ENCODE measurements around the gene SEMA4D.

Gene SEMA4D

DNA sequence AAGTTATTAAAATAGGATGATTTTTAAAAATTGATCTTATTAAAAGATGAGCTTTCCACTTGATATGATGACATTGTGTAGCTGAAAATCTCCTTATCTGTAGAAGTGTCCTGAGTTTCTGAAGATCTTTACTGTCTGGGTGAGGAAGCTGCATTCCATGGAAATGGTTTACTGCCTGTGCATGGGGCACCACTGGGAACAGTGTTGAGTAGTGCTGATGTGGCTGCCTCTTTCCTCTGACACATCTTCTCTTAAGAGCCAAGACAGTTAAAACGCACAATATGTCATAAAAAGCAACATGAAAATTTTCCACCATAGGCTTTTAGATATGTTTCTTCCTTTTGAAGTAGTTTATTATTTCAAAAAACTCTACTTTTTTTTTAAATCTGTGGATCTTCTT, 155.0 kb downstream of the SEMA4D start:
- no peak for DNase-seq (ENCODE audit: insufficient read length, low spot score)
- no peak for FAIRE-seq

DNA sequence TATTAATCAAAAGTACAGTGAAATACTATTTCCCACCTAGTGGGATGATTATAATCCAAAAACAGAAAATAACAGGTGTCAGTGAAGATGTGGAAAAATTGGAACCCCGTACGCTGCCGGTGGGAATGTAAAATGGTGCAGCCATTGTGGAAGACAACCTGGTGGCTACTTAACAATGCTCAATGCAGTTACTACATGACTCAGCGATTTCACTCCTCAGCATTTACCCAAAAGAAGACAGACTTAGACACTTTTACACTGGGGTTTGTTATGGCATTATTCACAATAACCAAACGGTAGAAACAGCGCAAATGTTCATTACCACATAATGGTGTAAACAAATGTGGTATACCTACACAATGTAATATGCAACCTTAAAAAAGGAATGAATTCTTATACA, 155.7 kb downstream of the SEMA4D start:
- FAIRE-seq = no peak
- no peak for DNase-seq (ENCODE audit: insufficient read length, low spot score)

DNA sequence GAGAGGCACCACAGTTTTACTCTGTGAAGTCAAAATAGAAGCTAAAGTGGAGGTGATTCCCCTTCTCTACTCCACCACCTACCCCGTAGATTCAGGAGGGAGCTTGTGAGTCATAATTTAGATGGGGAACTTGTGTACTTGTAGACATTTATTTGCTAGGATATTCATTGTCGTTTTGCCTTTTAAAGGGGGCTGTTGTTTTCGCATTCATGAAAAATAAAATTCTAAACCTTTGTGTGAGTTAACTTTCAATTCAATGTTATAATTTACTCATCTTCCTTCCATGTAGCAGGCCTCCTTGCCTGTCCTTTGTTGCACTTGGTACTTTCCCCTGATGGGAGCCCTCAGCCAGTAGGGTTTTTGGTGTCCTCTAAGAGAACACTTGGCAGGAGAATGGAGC, 157.6 kb downstream of the SEMA4D start:
- FAIRE-seq = no peak
- DNase-seq (ENCODE audit: insufficient read length, low spot score) = no peak

DNA sequence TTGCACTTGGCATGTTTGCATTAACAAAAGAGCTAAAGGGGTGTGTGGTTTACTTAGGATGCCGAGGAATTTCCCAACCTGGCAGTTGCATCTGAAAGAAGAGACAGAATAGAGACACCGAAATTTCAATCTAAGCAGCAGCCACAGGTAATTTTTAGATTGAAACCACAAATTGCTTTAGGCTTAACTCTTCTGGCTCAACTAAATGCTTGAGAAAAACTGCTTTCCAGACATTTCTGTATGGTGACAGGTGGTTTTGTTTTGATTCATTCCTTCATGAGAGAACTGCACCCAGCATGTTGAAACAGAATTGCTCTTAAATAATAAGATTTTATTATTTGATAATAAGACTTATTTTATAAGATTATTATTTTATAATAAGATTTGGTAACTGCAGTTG, 158.1 kb downstream of the SEMA4D start:
- peak; percentile 91 for FAIRE-seq
- DNase-seq (ENCODE audit: insufficient read length, low spot score) = no peak

DNA sequence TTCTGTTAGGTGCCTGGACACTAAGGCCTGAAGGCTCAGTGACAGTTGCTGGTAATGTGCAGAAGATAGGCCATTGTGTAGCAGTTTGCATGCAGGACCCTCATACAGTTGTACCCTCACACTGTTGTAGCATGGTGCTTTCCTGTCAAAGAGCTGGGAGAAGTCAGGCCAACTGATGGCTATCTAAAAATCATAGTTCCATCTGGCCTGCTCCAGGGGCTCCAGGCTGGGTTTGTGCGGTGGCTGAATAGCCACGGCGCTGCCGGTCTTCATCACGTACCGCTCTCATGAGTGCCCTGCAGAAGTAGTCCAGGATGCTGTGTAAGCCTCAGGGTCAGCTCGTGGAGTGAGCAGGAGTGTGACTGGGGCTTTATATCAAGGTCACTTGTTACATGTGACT, 167.4 kb downstream of the SEMA4D start:
- no peak for FAIRE-seq
- DNase-seq (ENCODE audit: insufficient read length, low spot score) = no peak

DNA sequence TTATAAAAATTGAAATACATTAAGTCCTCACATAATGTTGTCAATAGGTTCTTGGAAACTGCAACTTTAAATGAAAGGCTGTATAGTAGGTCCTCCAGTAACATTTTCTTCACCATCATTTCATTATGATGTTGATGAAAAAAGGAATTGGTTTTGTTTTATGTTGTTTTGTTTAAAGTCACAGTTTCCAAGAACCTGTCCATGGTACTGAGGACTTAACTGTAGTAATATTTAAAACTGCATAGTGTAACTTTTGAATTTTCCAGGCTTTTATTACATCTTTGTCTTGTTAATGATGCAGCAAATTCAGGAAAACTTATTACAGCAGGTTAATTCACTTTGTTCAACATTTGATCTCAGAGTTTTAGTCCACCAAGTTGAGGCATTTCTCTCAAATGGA, 168.0 kb downstream of the SEMA4D start:
- FAIRE-seq = no peak
- no peak for DNase-seq (ENCODE audit: insufficient read length, low spot score)

DNA sequence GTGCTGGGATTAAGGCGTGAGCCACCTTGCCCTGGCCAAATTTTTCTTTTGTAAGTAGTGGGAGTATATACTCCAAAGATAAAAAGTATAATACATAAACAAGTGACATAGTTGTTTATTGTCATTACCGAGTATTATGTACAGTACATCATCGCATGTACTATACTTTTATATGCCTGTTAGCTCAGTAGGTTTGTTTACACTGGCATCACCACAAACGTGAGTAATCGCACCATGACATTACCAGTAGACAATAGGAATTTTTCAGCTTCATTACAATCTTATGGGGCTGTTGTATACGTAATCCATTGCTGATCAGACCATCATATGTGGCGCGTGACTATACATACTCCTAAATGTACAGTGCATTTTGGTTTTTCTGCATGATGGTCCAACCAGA, 169.8 kb downstream of the SEMA4D start:
- no peak for FAIRE-seq
- DNase-seq (ENCODE audit: insufficient read length, low spot score) = no peak

DNA sequence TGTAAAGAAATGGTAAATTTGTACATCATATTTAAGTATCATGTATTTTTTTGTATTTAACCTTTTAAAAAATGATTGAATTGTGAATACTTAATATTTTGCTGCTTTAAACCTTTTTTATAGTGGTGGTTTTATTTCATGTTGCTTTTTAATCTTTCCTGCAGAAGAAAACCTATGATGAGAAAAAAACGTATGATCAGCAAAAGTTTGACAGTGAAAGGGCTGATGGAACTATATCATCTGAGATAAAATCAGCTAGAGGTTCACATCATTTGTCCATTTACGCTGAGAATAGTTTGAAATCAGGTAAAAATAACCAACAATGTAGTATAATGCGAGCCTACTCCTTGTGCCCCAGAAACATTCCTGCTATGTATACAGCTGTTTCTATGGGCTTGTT, 172.2 kb downstream of the SEMA4D start:
- FAIRE-seq (no peak), DNase-seq (ENCODE audit: insufficient read length, low spot score) (no peak)

DNA sequence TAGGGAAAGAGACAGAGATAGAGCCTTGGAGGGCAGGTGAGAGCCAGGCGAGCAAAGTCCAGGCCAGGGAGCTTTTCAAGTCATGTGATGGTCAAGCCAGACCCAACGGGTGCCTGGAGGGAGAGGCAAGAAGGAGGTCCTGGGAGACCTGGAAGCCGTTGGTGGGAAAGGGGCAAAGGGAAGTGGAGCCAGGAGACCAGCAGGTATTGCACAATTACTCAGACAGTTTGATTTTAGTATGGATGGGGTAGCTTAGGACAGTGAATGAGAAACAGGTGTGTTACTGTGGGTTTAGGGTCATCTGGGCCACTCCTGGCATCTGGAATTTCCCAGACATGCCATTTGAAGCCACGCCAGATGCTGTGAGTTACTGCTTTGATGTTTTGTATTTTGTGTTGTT, 174.5 kb downstream of the SEMA4D start:
- DNase-seq (ENCODE audit: insufficient read length, low spot score) (no peak), FAIRE-seq (no peak)

DNA sequence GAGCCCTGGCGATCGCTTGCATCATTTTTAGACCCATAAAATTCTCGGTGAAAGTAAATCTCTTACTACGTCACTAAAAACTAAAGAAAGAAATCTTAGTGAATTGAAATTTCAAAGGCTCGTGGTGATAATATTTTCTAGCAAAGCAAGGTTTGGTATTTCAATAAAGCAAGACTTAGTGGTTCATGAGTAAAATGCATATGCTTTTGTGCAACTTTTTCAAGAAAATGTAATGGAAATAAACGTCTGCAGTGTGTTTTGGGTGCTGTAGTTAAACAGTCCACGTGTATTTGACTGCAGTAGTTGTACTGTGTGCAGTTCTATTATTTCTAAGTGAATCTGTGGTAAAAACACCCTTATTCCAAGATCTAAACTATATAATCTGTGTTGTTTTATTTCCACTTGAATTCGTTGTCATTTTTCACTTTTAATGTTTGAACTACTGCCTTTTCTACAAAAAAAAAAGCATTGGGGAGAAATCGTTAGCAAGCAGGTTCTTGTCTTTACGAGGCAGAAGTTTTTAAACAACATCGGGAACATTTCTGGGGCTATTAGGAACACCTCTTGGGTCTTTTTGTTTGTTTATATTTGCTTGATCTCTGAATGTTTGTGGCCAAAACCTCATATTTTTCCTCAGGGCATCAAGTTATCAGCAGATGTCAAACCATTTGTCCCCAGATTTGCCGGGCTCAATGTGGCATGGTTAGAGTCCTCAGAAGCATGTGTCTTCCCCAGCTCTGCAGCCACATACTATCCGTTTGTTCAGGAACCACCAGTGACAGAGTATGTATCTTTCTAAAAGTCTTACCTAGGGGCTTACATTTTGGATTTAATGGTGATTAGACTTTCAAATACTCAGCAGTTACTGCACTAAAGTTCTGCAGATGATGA, 178.7 kb downstream of the SEMA4D start:
- no peak for DNase-seq (ENCODE audit: insufficient read length, low spot score)
- FAIRE-seq = peak; percentile 26

DNA sequence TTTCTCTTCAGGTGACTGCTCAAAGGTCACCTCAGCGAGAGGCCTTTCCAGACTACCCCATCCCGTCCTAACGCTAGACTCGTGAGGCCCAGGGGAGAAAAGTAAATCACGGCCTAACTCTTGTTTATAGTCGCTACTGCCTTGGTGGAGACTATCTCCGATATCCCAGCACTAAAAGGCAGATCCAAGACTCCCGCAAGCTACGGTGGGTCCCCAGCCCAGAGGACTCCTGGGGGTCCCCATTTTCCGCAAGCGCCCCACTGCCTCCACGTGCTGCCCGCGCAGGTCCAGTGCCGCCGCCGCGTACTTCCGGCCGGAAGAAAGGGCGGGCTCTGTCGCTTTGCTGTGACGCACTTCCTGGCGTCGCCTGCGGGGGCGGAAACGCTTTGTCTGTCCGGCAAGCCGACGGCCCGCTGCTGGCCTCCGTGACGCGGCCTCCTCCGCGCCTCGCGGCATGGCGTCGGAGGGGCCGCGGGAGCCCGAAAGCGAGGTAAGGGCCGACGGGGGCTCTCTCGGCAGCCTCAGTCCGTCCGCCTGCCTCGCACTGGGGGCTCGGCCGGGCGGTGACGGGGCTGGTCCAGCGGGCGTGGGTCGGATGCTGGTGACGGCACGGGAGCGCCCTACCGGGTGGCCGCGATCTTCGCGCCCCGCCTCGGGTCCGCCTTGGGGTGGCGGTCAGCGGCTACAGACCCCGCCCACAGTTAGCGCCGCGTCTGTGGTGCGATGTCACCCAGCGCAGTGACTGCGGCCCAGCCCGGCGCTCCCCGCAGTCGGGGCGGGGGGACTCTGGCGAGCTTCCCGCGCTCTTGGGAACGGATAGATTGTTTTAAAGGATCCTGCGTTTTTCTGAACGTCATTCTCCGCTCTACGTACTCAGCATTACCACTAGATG, 179.5 kb downstream of the SEMA4D start, which contains the start of gene SECISBP2:
Gene SECISBP2, plus strand, starts transcription at position 378 of the 892 bp plus-strand sequence. Its CDS starts 77 bp downstream, at position 455.
- FAIRE-seq = peak; percentile 90
- peak; percentile 56 for DNase-seq (ENCODE audit: insufficient read length, low spot score)

DNA sequence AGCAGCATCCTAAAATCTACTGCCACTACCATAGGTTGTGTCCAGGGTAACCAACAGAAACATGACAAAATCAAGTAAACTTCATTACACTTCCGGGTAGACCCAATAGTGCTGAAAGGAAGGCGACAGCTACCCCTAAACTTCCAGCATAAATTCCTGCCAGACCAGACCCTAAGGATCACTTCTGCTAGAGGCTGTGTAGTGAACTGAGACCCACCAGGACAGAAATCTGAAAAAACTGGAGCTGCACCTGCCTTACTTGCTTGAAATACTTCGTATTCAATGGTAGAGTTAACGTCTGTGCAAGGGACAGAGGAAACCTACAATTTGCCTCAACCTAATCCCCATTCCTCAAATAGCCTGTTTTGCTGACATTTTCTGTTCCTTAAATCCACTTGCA, 180.6 kb downstream of the SEMA4D start:
- no peak for DNase-seq (ENCODE audit: insufficient read length, low spot score)

DNA sequence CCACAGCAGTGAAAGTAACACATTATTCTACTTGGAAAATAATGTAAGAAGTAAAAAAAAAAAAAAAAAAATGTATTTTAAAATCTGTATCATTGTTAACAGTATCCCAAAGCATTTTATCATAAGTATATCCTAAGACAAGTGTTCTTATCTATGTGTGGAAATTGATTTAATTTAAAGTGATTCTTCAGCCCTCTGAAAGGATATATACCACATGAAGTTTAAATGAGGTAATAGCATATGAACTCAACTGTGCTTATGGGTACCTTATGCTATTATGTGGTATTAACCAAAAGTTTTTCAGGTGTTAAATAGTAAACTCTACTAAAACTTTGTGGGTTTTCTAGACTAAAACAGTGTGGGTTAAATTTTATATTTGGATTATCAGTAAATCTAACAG, 182.4 kb downstream of the SEMA4D start:
- FAIRE-seq = no peak
- no peak for DNase-seq (ENCODE audit: insufficient read length, low spot score)

More for the DNA sequence above, 180.6 kb downstream of the SEMA4D start:
- peak; percentile 56 for FAIRE-seq

DNA sequence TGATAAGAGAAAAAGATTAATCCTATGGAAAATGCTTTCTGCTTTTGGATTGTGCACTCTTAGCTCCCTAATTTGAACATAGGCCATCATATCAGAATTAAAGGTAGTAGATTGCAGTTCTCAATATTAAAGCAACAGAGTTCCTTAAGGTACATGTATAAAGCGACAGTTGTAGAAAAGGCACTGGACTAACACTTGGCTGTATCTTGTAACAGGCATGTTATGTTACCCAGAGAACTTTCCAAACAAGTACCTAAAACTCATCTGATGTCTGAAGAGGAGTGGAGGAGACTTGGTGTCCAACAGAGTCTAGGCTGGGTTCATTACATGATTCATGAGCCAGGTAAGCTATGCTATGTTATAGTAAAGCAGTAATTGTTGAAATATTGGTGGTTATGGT, 183.0 kb downstream of the SEMA4D start:
- FAIRE-seq (no peak), DNase-seq (ENCODE audit: insufficient read length, low spot score) (no peak)

DNA sequence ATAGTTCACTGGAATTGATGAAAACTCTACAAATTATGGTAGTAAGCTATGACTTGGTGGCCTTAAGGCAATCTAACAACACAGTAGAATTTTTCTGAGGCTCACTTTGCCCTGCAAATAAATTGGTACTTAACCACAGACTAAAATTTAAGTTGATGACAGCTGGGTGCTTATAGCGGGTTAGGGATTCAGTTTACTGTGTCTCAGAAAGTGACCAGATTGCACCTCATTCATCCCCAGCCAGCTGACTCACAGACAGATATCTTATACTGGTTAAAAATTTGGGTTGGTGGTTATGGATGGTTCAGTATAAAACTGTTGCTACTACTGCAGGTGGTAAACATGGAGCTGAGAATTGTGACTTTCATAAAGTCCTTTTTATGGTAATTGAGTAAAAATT, 184.1 kb downstream of the SEMA4D start:
- no peak for FAIRE-seq
- DNase-seq (ENCODE audit: insufficient read length, low spot score) = no peak

DNA sequence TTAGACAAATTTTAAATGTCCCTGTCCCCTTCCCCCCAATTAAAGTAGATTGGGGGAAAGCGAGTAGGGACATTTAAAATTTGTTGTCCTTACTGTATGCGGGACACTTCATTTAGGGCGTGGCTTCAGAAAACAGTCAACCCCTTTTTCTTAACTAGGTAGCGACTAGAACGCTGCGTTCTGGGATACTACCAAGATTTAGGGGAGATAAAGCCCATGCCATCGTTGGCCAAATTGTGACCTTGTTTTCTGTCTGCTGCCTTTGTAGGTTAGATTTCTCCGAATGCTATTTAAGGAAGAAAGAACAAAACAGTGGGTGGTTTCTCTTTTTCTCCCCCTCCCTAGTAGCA, 185.7 kb downstream of the SEMA4D start:
- DNase-seq (ENCODE audit: insufficient read length, low spot score) = no peak
- FAIRE-seq = no peak

DNA sequence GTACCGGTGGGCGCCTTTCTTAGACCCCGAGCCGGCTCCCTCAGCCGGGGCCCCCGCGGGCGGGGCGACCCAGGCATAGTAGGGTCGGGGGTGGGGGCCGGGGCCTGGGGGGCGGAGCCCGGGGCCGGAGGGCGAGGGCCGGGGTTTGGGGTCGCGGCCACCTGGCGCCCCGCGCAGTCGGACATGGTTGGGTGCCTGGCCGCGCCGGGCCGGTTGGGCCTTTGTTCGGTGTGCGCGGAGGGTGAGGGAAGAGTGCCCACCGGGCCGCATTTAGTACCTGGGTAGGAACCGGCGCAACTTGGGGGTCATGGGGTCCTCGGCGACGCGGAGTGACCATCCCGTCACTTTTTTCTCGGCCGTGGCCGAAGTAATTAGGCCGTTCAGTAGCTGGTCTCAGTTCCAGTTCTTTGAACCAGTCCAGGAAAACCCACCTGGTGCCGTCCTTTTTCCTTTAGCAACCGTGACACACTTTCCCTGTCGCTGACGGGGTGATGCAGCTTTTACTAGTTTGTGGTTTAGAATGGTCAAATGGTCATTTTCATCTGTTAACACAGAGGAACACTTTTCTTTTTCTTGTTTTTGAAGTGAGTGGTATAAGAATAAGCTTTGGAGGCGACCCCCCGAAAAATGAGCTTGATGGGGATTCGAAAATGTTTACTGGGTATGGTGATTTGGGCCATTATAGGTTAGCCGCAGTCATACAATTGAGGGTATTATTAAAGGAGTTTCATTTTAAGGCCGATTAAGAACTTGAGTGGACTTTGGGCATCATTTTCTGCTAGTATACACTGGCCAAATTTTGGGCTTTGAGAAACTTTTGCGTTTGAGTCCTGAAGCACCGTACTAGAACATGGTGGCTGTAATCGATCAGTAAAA, 186.3 kb downstream of the SEMA4D start:
- FAIRE-seq = no peak
- no peak for DNase-seq (ENCODE audit: insufficient read length, low spot score)
